Smooth muscle cell (in vitro differentiated cells): ENCODE results near the gene GBF1. TPM values are rescaled to one million over a fixed set of nuclear protein-coding genes. Genes with fewer than 3 reads are reported as not detected.

Experiments used
- DNase-seq: peaks from one replicate; lab custom pipeline; 2025; ENCODE audit not compliant: unreplicated experiment; lab: John Stamatoyannopoulos, UW
- H2AFZ ChIP-seq: fragments of 200-600 bp; sonication (generic); 2 replicates; pipeline ENCODE4 v1.6.0; 2016; ENCODE audit warnings: antibody characterized with exemption, low read depth, mild to moderate bottlenecking
- H3F3A ChIP-seq: fragments of 200-600 bp; sonication (generic); 2 replicates; pipeline ENCODE4 v1.6.0; 2017; ENCODE audit warnings: antibody characterized with exemption, low read depth
- H3K27ac ChIP-seq: fragments of 200-600 bp; sonication (generic); 2 replicates; pipeline ENCODE4 v1.5.1; 2016; ENCODE audit warnings: low read depth, mild to moderate bottlenecking
- H3K27me3 ChIP-seq: fragments of 200-600 bp; sonication (generic); 2 replicates; pipeline ENCODE4 v1.6.1; 2016; ENCODE audit warnings: low read depth, mild to moderate bottlenecking
- H3K36me3 ChIP-seq: fragments of 200-600 bp; sonication (generic); 2 replicates; pipeline ENCODE4 v1.5.1; 2016; ENCODE audit warnings: low read depth
- H3K4me1 ChIP-seq: fragments of 200-600 bp; sonication (generic); 2 replicates; pipeline ENCODE4 v1.5.1; 2016; ENCODE audit warnings: low read depth
- H3K4me2 ChIP-seq: fragments of 200-600 bp; sonication (generic); 2 replicates; pipeline ENCODE4 v1.6.0; 2016; ENCODE audit warnings: mild to moderate bottlenecking
- H3K4me3 ChIP-seq: fragments of 200-600 bp; sonication (generic); 2 replicates; pipeline ENCODE4 v1.5.1; 2016; ENCODE audit warnings: mild to moderate bottlenecking
- H3K79me2 ChIP-seq: fragments of 200-600 bp; sonication (generic); 2 replicates; pipeline ENCODE4 v1.6.0; 2016; ENCODE audit warnings: low read depth, mild to moderate bottlenecking
- H3K9ac ChIP-seq: fragments of 200-600 bp; sonication (generic); 2 replicates; pipeline ENCODE4 v1.6.0; 2016; ENCODE audit warnings: low read depth
- H3K9me3 ChIP-seq: fragments of 200-600 bp; sonication (generic); replicated peaks from 2 replicates; pipeline ENCODE4 v1.5.1; 2016; ENCODE audit warnings: low read depth
- H4K20me1 ChIP-seq: fragments of 200-600 bp; sonication (generic); 2 replicates; pipeline ENCODE4 v1.6.0; 2016; ENCODE audit warnings: low read depth
- CTCF ChIP-seq: fragments of 200-600 bp; sonication (generic); IDR thresholded peaks from 2 replicates; pipeline ENCODE4 v1.5.1; 2017; ENCODE audit warnings: borderline replicate concordance, mild to moderate bottlenecking, antibody characterized with exemption; ENCODE audit not compliant: insufficient read depth, poor library complexity, severe bottlenecking
- WGBS: methylation state at CpG from one replicate; pipeline ENCODE4 v1.1.7; 2016; ENCODE audit warnings: low lambda C conversion rate; 5-methylcytosine and 5-hydroxymethylcytosine counted together
- polyA plus RNA-seq: library from polyadenylated mRNA; unstranded; fragments of >200 nt; fragmentation: Nextera tagmentation; extraction: Ambion mirVana; gene quantifications from 2 replicates; pipeline ENCODE4 v1.2.1, GENCODE V29; 2016
- total RNA-seq: library from RNA; depleted of rRNA; stranded (reverse); fragments of >200 nt; gene quantifications from 2 replicates; pipeline ENCODE4 v1.2.3, GENCODE V29; 2014

GBF1 gene
- total and polyA plus RNA-seq, 2 experiments from 2014 or later, result 52.8 to 56.4 TPM

- Histone ChIP-seq H3K27me3 (no peaks in the 10 kb centered on the region), H3K4me3 (no peak overlapping the region), H3K9ac (no peak overlapping the region), H3K4me2 (no peak overlapping the region), H3K27ac (peak overlapping the region; percentile 93), H2AFZ (no peak overlapping the region), H3K9me3 (no peaks in the 10 kb centered on the region), H3F3A (peaks cover 11% of the 10 kb centered on the region), H3K4me1 (peaks cover 29% of the 10 kb centered on the region), H3K79me2 (peaks cover 25% of the 10 kb centered on the region), H3K36me3 (no peaks in the 10 kb centered on the region), H4K20me1 (peaks cover 50% of the 10 kb centered on the region)
- TF ChIP-seq CTCF, result no peak
- no peak for DNase-seq
- WGBS, result 62% methylated on average over 2 of the region's 2 CpGs
These were observed 95.8 kb downstream of the GBF1 start for GRCh38 chr10:102341038-102341688.

GRCh38 chr10:102342458-102342857 lies 97.1 kb downstream of the GBF1 start:
- H3K4me3 ChIP-seq, result no peak overlapping the region

GRCh38 chr10:102342958-102343357 lies 97.6 kb downstream of the GBF1 start:
- DNase-seq, result no peak
- Histone ChIP-seq H3K27me3 (no peaks in the 10 kb centered on the region), H3K4me3 (no peak overlapping the region), H3K4me1 (peaks cover 29% of the 10 kb centered on the region), H3K9ac (peak overlapping the region; percentile 55), H3K79me2 (peaks cover 17% of the 10 kb centered on the region), H2AFZ (no peak overlapping the region), H3K9me3 (no peaks in the 10 kb centered on the region), H3K36me3 (no peaks in the 10 kb centered on the region), H3K4me2 (peak overlapping the region; percentile 63), H3K27ac (peak overlapping the region; percentile 93), H4K20me1 (peaks cover 52% of the 10 kb centered on the region), H3F3A (peaks cover 11% of the 10 kb centered on the region)
- no peak for TF ChIP-seq CTCF
- WGBS, result 29% methylated on average over 3 of the region's 3 CpGs

More at GRCh38 chr10:102342458-102342857, 97.1 kb downstream of the GBF1 start:
- peaks cover 11% of the 10 kb centered on the region for H3F3A ChIP-seq
- peaks cover 17% of the 10 kb centered on the region for H3K79me2 ChIP-seq
- no peak overlapping the region for H2AFZ ChIP-seq
- no peak for DNase-seq
- H3K4me1 ChIP-seq, result peaks cover 29% of the 10 kb centered on the region
- peak overlapping the region; percentile 63 for H3K4me2 ChIP-seq
- WGBS, result 8% methylated on average over 2 of the region's 2 CpGs
- H3K36me3 ChIP-seq, result no peaks in the 10 kb centered on the region
- H4K20me1 ChIP-seq, result peaks cover 52% of the 10 kb centered on the region
- no peaks in the 10 kb centered on the region for H3K27me3 ChIP-seq
- H3K9ac ChIP-seq, result peak overlapping the region; percentile 55
- H3K9me3 ChIP-seq, result no peaks in the 10 kb centered on the region
- TF ChIP-seq CTCF, result no peak
- peak overlapping the region; percentile 93 for H3K27ac ChIP-seq

- 78% methylated on average over 3 of the region's 3 CpGs for WGBS
- no peaks in the 10 kb centered on the region for H3K9me3 ChIP-seq
- H3K36me3 ChIP-seq, result no peaks in the 10 kb centered on the region
- no peaks in the 10 kb centered on the region for H3K27me3 ChIP-seq
- DNase-seq, result no peak
- H3K4me2 ChIP-seq, result peak overlapping the region; percentile 63
- H3K4me3 ChIP-seq, result no peak overlapping the region
- H3K4me1 ChIP-seq, result peaks cover 29% of the 10 kb centered on the region
- peaks cover 11% of the 10 kb centered on the region for H3F3A ChIP-seq
- no peak for TF ChIP-seq CTCF
- peaks cover 20% of the 10 kb centered on the region for H3K79me2 ChIP-seq
- peak overlapping the region; percentile 93 for H3K27ac ChIP-seq
- peaks cover 52% of the 10 kb centered on the region for H4K20me1 ChIP-seq
- no peak overlapping the region for H2AFZ ChIP-seq
- no peak overlapping the region for H3K9ac ChIP-seq
These were observed 98.7 kb downstream of the GBF1 start for GRCh38 chr10:102344067-102344466.
